ENCODE data around the gene SUCLG1. TPM values are rescaled to one million over a fixed set of nuclear protein-coding genes. Genes with fewer than 3 reads are reported as not detected.
A peak's percentile ranks its signal among the peaks of the same experiment; 100 is the strongest.

The SUCLG1 gene
- total RNA-seq, 4 donors from 2014 or later: 66.6 to 90.6 (median 78.0) TPM

DNA sequence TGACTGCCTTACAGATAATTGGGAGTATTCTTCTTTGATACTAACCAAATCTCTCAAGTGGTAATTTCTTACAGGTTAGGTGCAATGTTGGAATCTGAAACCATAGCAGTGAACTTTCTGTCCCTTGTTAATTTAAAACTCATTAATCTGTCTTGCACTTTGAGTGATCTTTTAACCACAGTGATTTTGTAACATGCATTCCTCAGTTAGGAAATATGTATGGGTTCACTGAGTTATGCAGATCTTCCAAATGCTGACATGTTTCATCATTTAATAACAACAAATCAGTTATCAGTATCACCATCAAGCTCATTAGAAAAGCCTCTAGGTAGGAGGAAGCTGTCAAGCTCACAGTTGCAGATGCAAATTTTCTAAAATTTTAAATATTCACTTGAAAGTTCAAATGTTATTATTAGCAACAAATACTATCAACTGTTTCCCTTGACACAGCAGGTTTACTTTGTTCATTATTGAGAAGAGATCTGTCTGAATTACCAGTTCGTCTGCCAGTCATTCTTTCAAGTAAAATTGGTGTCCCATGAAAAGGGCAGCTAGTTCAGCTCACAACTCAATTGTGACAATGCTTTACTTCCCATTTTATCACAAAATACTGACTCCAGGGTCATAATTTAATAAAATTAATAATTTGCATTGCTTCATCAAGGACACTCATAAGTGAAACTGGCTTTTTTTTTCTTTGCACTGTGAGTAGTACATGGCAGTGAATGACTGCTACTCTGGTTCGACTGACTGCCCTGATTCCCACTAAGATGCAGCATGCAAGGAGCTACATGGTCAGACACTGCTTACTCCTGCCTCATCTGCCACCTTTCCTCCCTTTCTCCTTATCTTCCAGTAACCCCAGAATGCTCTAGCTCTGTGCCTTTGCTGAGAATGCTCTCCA is 31.6 kb downstream of the SUCLG1 start:
- Histone ChIP-seq H3K9me3 (no peaks in the 10 kb centered on the region), H3K27ac (no peak overlapping the region), H3K4me1 (no peaks in the 10 kb centered on the region), H3K36me3 (peaks cover 8 to 98% (median 23%) of the 10 kb centered on the region in 3 donors), H3K4me3 (no peak overlapping the region), H3K27me3 (no peaks in the 10 kb centered on the region)
- TF ChIP-seq CTCF (IDR thresholded peaks at IDR 0.05): no peak
- TF ChIP-seq POLR2A (IDR thresholded peaks at IDR 0.05): no peak
- DNase-seq: no peak
- 75 to 78% methylated on average over 2 of the region's 2 CpGs for WGBS, 2 donors
- intact Hi-C loops (cut with DNase I): no loop called here

- Histone ChIP-seq H3K4me3 (no peak overlapping the region), H3K27ac (no peak overlapping the region), H3K9me3 (no peaks in the 10 kb centered on the region), H3K4me1 (no peaks in the 10 kb centered on the region), H3K27me3 (no peaks in the 10 kb centered on the region), H3K36me3 (peaks cover 7 to 83% (median 8%) of the 10 kb centered on the region in 3 donors)
- WGBS, 2 donors: 58 to 89% methylated on average over 3 of the region's 3 CpGs
- no peak for DNase-seq
- TF ChIP-seq CTCF (IDR thresholded peaks at IDR 0.05): no peak
- TF ChIP-seq POLR2A (IDR thresholded peaks at IDR 0.05): no peak
- intact Hi-C loops (cut with DNase I): no loop called here
These were observed 33.8 kb downstream of the SUCLG1 start for GRCh38 chr2:84425310-84425709.

GRCh38 chr2:84424152-84424551 is 34.9 kb downstream of the SUCLG1 start:
- no peak overlapping the region for H3K27ac ChIP-seq
- H3K4me1 ChIP-seq: no peaks in the 10 kb centered on the region
- H3K4me3 ChIP-seq: no peak overlapping the region
- TF ChIP-seq POLR2A (IDR thresholded peaks at IDR 0.05) (no peak), CTCF (IDR thresholded peaks at IDR 0.05) (peak in 2 of 6 experiments; percentile 10 to 38)
- peaks cover 0 to 71% (median 4%) of the 10 kb centered on the region in 3 donors for H3K36me3 ChIP-seq
- no peaks in the 10 kb centered on the region for H3K27me3 ChIP-seq
- intact Hi-C loops (cut with DNase I): no loop called here
- no peaks in the 10 kb centered on the region for H3K9me3 ChIP-seq
- DNase-seq: no peak

- intact Hi-C loops (cut with DNase I): no loop called here
- Histone ChIP-seq H3K27me3 (no peaks in the 10 kb centered on the region), H3K4me3 (no peak overlapping the region), H3K36me3 (peaks cover 0 to 49% (median 4%) of the 10 kb centered on the region in 3 donors), H3K4me1 (no peaks in the 10 kb centered on the region), H3K9me3 (no peaks in the 10 kb centered on the region), H3K27ac (no peak overlapping the region)
- DNase-seq: no peak
- TF ChIP-seq CTCF (IDR thresholded peaks at IDR 0.05): no peak
- no peak for TF ChIP-seq POLR2A (IDR thresholded peaks at IDR 0.05)
- WGBS, 2 donors: 80% methylated on average over 1 of the region's 1 CpG; no CpG with 5 or more reads in 1 of the 2 donors
These were observed 37.3 kb downstream of the SUCLG1 start for GRCh38 chr2:84421791-84422190.

GRCh38 chr2:84421197-84421596 is 37.9 kb downstream of the SUCLG1 start:
- Histone ChIP-seq H3K36me3 (peaks cover 0 to 44% (median 4%) of the 10 kb centered on the region in 3 donors), H3K9me3 (no peaks in the 10 kb centered on the region), H3K4me3 (no peak overlapping the region), H3K4me1 (no peaks in the 10 kb centered on the region), H3K27me3 (no peaks in the 10 kb centered on the region), H3K27ac (no peak overlapping the region)
- intact Hi-C loops (cut with DNase I): no loop called here
- TF ChIP-seq CTCF (IDR thresholded peaks at IDR 0.05) (no peak), POLR2A (IDR thresholded peaks at IDR 0.05) (no peak)
- 85 to 90% methylated on average over 2 of the region's 2 CpGs for WGBS, 2 donors
- no peak for DNase-seq

All from esophagus squamous epithelium (tissue), 5 donors.